GM12872 (cell line): ENCODE measurements around the gene HS3ST2.

Source experiments
- TF ChIP-seq, protein P1 (sequence below): IDR thresholded peaks from 3 replicates; pipeline ENCODE4 v1.5.1; 2011; ENCODE audit warnings: low read depth, mild to moderate bottlenecking, low read length, moderate library complexity; ENCODE audit not compliant: insufficient read depth

Gene HS3ST2

DNA sequence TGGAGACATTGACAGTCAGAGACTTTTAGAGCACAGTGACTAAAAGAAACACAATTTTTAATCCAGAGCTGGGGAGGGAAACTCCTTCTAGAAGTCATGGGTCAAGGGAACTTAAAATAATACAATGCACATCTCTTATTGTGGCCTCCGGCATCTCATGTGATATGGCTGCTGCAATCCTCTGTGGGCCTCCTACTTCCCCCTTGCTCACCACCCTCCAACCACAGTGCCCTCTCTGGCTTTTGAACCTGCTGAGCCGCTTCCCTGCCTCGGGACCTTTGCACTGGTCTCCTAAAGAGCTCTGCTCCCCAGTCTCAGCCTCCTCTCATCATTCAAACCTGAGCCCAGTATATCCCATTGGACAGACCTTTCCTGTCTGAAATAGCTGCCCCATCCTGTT lies 47.6 kb downstream of the HS3ST2 start:
- TF ChIP-seq, protein P1, sequence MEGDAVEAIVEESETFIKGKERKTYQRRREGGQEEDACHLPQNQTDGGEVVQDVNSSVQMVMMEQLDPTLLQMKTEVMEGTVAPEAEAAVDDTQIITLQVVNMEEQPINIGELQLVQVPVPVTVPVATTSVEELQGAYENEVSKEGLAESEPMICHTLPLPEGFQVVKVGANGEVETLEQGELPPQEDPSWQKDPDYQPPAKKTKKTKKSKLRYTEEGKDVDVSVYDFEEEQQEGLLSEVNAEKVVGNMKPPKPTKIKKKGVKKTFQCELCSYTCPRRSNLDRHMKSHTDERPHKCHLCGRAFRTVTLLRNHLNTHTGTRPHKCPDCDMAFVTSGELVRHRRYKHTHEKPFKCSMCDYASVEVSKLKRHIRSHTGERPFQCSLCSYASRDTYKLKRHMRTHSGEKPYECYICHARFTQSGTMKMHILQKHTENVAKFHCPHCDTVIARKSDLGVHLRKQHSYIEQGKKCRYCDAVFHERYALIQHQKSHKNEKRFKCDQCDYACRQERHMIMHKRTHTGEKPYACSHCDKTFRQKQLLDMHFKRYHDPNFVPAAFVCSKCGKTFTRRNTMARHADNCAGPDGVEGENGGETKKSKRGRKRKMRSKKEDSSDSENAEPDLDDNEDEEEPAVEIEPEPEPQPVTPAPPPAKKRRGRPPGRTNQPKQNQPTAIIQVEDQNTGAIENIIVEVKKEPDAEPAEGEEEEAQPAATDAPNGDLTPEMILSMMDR = no peak

DNA sequence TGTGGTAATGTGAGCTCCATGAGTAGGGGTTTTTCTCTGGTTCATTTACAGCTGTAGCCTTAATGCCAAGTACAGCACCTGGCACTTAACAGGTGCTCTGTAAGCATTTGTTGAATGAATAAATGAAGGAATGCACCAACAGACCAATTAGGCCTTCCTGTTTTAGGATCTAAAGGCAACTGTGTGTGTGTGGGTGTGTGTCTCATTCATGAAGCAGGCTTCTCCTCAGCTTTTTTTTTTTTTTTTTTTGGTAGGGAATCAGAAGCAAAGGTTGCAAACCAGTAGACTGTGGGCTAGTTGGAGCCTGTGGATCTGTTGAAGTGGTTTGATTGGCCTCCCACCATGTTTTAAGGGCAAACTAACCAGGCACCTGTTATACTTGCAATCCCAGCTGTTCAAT lies 48.1 kb downstream of the HS3ST2 start:
- TF ChIP-seq, protein P1 = no peak

DNA sequence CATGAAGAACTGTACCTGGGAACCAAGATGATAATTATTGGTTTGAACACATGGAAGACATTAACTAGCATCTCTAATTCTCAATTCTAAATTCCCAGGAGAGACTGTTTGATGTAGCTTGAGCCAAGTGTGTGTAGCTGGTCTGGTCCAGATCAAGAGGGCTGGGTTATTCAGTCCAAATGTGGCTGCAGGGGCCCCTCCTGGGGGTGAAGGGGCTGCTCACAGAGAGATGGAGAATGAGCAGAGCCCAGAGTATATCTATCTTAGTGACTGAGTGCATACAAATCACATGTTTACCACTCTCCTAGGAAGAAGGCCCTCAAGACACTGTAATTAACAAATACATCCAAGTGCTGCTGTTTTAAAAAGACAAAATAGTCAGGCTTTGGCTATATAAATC lies 50.4 kb downstream of the HS3ST2 start:
- TF ChIP-seq, protein P1 = no peak

DNA sequence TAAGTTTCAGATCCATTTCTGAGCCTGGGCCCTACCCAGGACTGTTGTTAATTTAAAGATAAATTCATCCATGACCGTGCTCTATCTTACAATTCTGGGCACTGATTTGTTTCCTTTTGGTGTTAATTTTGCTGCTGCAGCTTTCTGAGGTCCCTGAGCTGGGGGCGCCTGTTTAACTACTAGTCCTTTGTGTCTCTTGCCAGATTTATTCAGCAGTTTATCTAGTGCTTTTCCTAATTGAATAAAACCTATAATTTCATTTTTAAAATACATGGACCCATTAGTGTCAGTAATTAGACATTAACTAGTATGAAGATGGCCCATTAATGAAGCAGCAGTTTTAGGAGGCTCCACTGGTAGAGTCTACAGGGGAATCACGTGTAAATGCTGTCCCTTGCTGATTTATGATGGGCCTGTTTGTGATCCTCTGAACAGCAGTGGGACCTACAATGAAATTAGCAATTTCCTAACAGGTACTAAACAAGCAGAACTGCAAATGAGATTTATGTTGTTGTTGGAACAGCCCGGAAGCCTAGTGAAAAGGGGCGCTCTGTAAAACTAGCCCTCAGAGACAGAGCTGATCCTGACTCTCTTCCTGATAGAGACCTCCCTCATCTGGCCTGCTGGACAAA lies 54.7 kb downstream of the HS3ST2 start:
- TF ChIP-seq, protein P1 = no peak

DNA sequence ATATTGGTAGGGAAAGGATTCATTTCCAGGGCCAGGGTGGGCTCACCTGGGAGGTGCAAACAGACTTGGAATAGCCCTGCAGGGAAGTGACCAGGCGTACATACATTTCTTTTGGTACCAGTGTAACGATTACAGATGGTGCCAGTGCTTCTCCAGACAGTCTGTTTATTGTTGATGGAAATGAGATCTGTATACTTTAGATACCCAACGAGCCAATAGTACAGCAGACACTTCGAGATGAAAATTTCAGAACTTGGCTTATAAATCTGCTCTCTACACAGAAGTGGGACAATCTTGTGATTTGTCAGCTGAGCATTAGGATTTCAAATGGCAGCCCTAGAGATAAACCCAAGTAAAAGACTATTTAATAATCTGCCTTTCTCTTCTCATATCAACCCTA lies 57.9 kb downstream of the HS3ST2 start:
- TF ChIP-seq, protein P1 = no peak

DNA sequence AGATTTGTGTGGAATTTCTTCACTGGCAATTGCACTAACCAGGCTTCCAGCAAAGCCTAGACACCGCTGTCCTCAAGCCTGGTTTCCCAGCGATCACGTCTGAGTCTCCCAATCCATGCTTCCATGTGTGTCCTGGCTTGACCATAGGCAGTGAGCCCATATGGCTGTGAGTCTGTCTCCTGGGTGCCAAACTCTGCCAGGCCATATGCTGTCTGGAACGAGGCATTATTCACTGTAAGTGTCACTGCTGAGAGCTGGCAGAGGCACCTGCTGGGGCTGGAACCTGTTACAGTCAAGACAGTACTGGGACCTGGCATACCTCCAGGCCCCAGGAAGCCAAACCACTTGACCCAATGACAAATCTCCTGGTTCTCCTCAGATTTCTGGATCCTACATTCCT lies 60.4 kb downstream of the HS3ST2 start:
- TF ChIP-seq, protein P1 = no peak

DNA sequence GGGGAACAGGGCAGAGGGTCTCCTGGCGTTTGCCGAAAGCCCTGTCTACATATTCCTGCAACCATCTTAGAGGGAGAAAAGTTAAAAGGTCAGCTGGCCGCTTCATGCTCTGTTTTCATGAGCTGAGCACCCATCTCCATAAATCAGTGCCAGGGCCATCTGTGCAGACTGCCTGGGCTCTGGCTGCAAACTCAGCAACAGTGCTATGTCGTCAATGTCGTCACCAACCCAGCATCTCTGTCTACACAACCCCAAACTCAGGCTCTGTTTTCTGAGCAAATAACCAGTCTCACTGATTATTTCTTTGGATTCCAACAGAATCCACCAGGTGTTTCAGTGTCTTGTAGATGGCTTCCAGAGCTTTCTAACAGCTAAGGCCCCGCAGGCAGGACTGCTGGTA lies 65.0 kb downstream of the HS3ST2 start:
- TF ChIP-seq, protein P1 = no peak
